ENCODE results near the gene SAP130. TPM values are rescaled to one million over a fixed set of nuclear protein-coding genes. Genes with fewer than 3 reads are reported as not detected.

Gene SAP130
- total RNA-seq, 1 donor from 2014 or later: 20.1 TPM

DNA sequence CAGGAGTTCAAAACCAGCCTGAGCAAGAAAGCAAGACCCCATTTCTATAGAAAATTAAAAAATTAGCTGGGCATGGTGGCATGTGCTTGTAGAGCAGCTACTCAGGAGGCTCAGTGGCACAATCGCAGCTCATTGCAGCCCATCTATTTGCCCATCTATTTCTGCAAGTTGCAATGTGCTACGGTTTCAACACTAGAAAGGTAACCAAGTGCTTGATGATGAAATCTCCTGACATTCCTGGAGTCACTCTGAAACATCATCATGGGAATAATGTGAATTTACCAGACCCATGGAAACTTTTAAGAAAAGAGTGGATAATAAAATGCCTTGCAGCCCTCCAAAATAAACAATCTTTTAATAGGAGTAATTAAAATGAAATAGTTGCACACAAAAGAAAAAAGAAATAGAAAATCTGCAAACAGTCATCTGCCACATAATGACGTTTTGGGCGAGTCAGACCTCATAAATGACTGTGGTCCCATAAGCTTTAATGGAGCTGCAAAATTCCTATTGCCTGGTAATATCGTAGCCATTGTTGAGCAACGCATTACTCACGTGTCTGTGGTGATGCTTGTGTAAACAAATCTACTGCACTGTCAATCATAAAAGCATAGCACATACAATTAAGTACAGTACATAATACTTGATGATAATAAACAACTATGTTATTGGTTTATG, 95.5 kb downstream of the SAP130 start:
- no peaks in the 10 kb centered on the region for H3K4me1 ChIP-seq
- no peak overlapping the region for H3K27ac ChIP-seq
- DNase-seq: no peak
- no peak for ATAC-seq
- H3K27me3 ChIP-seq (ENCODE audit: low read depth): no peaks in the 10 kb centered on the region
- H3K4me3 ChIP-seq: no peak overlapping the region
- TF ChIP-seq, protein P1, sequence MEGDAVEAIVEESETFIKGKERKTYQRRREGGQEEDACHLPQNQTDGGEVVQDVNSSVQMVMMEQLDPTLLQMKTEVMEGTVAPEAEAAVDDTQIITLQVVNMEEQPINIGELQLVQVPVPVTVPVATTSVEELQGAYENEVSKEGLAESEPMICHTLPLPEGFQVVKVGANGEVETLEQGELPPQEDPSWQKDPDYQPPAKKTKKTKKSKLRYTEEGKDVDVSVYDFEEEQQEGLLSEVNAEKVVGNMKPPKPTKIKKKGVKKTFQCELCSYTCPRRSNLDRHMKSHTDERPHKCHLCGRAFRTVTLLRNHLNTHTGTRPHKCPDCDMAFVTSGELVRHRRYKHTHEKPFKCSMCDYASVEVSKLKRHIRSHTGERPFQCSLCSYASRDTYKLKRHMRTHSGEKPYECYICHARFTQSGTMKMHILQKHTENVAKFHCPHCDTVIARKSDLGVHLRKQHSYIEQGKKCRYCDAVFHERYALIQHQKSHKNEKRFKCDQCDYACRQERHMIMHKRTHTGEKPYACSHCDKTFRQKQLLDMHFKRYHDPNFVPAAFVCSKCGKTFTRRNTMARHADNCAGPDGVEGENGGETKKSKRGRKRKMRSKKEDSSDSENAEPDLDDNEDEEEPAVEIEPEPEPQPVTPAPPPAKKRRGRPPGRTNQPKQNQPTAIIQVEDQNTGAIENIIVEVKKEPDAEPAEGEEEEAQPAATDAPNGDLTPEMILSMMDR (IDR thresholded peaks at IDR 0.05): no peak
- H3K9me3 ChIP-seq: no peaks in the 10 kb centered on the region
- intact Hi-C loops (cut with DNase I): no loop called here
- no peaks in the 10 kb centered on the region for H3K36me3 ChIP-seq

DNA sequence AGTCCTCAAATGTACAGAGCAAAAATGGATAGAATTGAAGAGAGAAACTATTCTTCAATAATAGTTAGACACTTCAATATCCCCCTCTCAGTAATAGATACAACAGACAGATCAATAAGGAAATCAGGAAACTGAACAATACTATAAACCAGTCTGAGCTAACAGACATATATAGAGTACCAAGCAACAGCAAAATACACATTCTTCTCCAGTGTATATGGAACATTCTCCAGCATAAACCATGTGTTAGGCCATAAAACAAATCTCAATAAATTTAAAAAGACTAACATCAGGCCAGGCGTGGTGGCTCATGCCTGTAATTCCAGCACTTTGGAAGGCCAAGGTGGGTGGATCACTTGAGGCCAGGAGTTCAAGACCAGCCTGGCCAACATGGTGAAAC, 98.4 kb downstream of the SAP130 start:
- TF ChIP-seq, protein P1 (IDR thresholded peaks at IDR 0.05): no peak
- H3K36me3 ChIP-seq: no peaks in the 10 kb centered on the region
- no peak overlapping the region for H3K4me3 ChIP-seq
- intact Hi-C loops (cut with DNase I): no loop called here
- peaks cover 5% of the 10 kb centered on the region for H3K27me3 ChIP-seq (ENCODE audit: low read depth)
- no peak overlapping the region for H3K27ac ChIP-seq
- no peak for ATAC-seq
- H3K9me3 ChIP-seq: no peaks in the 10 kb centered on the region
- no peaks in the 10 kb centered on the region for H3K4me1 ChIP-seq
- DNase-seq: no peak

DNA sequence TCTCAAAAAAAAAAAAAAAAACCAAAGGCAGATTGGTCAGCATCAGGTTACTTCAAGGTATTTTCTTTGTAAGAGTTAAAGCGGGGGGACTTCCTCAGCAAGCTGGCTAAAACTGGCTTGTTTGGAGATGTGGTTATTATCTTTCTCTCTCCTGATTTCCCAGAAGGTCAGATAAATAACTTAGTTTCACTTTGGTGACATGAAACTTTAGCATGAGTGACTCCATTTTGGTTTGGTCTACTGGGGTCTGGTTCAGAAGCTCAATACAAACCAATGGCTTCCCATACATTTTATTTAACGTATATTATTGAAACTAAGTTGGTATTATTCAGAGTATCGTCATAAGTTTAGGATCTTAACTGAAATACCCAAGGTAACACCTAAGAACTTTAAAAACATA, 100.5 kb downstream of the SAP130 start:
- Histone ChIP-seq H3K4me3 (no peak overlapping the region), H3K4me1 (no peaks in the 10 kb centered on the region), H3K9me3 (no peaks in the 10 kb centered on the region), H3K27me3 (ENCODE audit: low read depth) (peaks cover 5% of the 10 kb centered on the region), H3K36me3 (no peaks in the 10 kb centered on the region), H3K27ac (no peak overlapping the region)
- intact Hi-C loops (cut with DNase I): no loop called here
- no peak for ATAC-seq
- no peak for DNase-seq
- TF ChIP-seq, protein P1 (IDR thresholded peaks at IDR 0.05): no peak

DNA sequence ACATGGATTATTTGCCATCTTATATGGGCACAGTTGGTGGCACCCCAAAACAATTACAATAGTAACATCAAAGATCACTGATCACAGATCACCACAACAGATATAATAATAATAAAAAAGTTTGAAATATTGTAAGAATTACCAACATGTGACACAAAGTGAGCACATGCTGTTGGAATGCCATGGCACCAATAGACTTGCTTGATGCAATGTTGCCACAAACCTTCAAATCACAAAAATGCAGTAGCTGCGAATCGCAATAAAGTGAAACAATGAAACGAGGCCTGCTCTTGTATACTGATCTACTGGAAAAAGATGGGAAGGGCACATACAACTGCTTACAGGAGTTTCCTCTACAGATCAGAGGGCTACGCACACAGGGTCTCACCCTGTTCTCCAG, 109.9 kb downstream of the SAP130 start:
- intact Hi-C loops (cut with DNase I): no loop called here
- H3K36me3 ChIP-seq: no peaks in the 10 kb centered on the region
- H3K4me3 ChIP-seq: no peak overlapping the region
- TF ChIP-seq, protein P1 (IDR thresholded peaks at IDR 0.05): no peak
- no peak for ATAC-seq
- no peak for DNase-seq
- no peaks in the 10 kb centered on the region for H3K9me3 ChIP-seq
- H3K4me1 ChIP-seq: no peaks in the 10 kb centered on the region
- no peak overlapping the region for H3K27ac ChIP-seq
- H3K27me3 ChIP-seq (ENCODE audit: low read depth): no peaks in the 10 kb centered on the region

DNA sequence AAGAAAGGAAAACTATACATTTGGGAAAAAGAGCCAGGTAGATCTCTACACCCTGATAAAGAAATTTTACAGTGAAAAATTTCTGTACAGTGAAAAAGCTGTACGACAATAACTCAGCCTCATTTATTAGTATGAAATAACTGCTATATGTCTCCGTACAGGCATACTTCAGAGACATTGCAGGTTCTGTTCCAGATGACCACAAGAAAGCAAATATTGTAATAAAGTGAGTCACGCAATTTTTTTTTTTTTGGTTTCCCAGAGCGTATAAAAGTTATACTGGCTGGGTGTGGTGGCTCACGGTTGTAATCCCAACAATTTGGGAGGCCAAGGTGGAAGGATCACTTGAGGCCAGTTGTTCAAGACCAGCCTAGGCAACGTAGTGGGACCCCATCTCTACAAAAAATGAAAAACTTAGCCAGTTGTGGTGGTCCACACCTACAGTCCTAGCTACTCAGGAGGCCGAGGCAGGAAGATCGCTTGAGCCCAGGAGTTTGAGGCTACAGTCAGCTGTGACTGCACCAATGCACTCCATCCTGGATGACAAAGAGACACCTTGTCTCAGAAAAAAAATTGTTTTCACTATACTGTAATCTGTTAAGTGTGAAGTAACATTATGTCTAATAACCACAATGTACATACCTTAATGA, 113.9 kb downstream of the SAP130 start:
- Histone ChIP-seq H3K27me3 (ENCODE audit: low read depth) (no peaks in the 10 kb centered on the region), H3K9me3 (no peaks in the 10 kb centered on the region), H3K4me3 (no peak overlapping the region), H3K27ac (no peak overlapping the region), H3K36me3 (no peaks in the 10 kb centered on the region), H3K4me1 (no peaks in the 10 kb centered on the region)
- ATAC-seq (no peak), DNase-seq (no peak)
- TF ChIP-seq, protein P1 (IDR thresholded peaks at IDR 0.05): no peak
- intact Hi-C loops (cut with DNase I): no loop called here

Measured in lower lobe of right lung (tissue), 2 donors.